Endometrial microvascular endothelial cells (primary cell): ENCODE results near the gene DTNA. TPM values are rescaled to one million over a fixed set of nuclear protein-coding genes. Genes with fewer than 3 reads are reported as not detected.

ENCODE experiments used
- in situ Hi-C: cut with HindIII; loops from 2 replicates; pipeline ENCODE4 v1.10.0; 2017; ENCODE audit warnings: low sequenced_read_pairs, low pct_unique_long_range_greater_than_20kb; ENCODE audit errors: inconsistent ontology term
- total RNA-seq: library from RNA; depleted of rRNA; stranded (reverse); fragments of >200 nt; gene quantifications from one replicate; pipeline ENCODE4 v1.2.3, GENCODE V29; 2015; ENCODE audit errors: inconsistent ontology term

Gene DTNA
- total RNA-seq, 1 donor from 2014 or later = 0.56 TPM

- in situ Hi-C loops = no loop called here
These were observed 124.8 kb downstream of the DTNA start for GRCh38 chr18:34834897-34835296.

- in situ Hi-C loops = no loop called here
These were observed 125.4 kb downstream of the DTNA start for GRCh38 chr18:34835466-34835865.

- in situ Hi-C loops = no loop called here
These were observed 127.7 kb downstream of the DTNA start for GRCh38 chr18:34837769-34838272.

- in situ Hi-C loops = no loop called here
These were observed 128.6 kb downstream of the DTNA start for GRCh38 chr18:34838669-34839068.

GRCh38 chr18:34840256-34840826, 130.2 kb downstream of the DTNA start:
- in situ Hi-C loops = no loop called here

- in situ Hi-C loops = no loop called here
These were observed 131.8 kb downstream of the DTNA start for GRCh38 chr18:34841891-34842290.

GRCh38 chr18:34844072-34844471, 134.0 kb downstream of the DTNA start:
- in situ Hi-C loops = no loop called here

GRCh38 chr18:34844732-34845459, 134.8 kb downstream of the DTNA start:
- in situ Hi-C loops = no loop called here

- in situ Hi-C loops = no loop called here
These were observed 137.3 kb downstream of the DTNA start for GRCh38 chr18:34847408-34847807.

- in situ Hi-C loops = no loop called here
These were observed 138.1 kb downstream of the DTNA start for GRCh38 chr18:34848156-34848555.

- in situ Hi-C loops = no loop called here
These were observed 138.6 kb downstream of the DTNA start for GRCh38 chr18:34848695-34849094.

GRCh38 chr18:34857320-34857719, 147.2 kb downstream of the DTNA start:
- in situ Hi-C loops = no loop called here

- in situ Hi-C loops = no loop called here
These were observed 148.1 kb downstream of the DTNA start for GRCh38 chr18:34858188-34858587.

GRCh38 chr18:34859496-34859895, 149.4 kb downstream of the DTNA start:
- in situ Hi-C loops = no loop called here

- in situ Hi-C loops = no loop called here
These were observed 152.5 kb downstream of the DTNA start for GRCh38 chr18:34862561-34862960.

GRCh38 chr18:34863702-34864101, 153.6 kb downstream of the DTNA start:
- in situ Hi-C loops = no loop called here

GRCh38 chr18:34864836-34865497, 154.9 kb downstream of the DTNA start:
- in situ Hi-C loops = no loop called here

GRCh38 chr18:34866310-34866709, 156.2 kb downstream of the DTNA start:
- in situ Hi-C loops = no loop called here

- in situ Hi-C loops = no loop called here
These were observed 156.6 kb downstream of the DTNA start for GRCh38 chr18:34866739-34867138.

- in situ Hi-C loops = no loop called here
These were observed 157.4 kb downstream of the DTNA start for GRCh38 chr18:34867520-34867919.
